HG03066 (cell line): Measurements from ENCODE around the gene P3R3URF.
"Not testable (repeated sequence)": the region's sequence is repeated elsewhere in the genome, so short reads cannot be mapped to it uniquely, and the experiment has no call there.

ENCODE experiments used
- ATAC-seq: cut with Tn5 transposase; IDR thresholded peaks from one replicate; pipeline ENCODE4 v1.9.1; 2021; ENCODE audit warnings: low read depth; ENCODE audit not compliant: unreplicated experiment

The P3R3URF gene

GRCh38 chr1:46176211-46176865, at the start of gene P3R3URF:
Gene P3R3URF (minus strand): TSS chr1:46176488. CDS start chr1:46176471, 17 bp downstream.
- no peak for ATAC-seq

DNA sequence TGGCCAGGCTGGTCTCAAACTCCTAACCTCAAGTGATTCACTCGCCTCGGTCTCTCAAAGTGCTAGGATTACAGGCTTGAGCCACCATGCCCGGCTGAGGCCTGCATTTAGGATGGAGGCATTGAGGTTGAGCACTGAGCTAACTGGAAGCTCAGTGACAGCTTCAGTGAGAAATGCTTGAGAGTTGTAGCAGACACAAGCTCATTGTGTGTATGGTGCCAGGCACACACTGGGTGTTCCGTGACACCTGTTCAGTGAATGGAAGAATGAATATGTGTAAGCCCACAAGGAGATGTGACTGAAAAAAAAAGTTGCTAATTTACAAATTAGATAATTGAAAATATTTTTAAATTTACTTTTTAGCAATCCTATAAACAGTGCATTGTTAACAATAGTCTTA, 48.7 kb upstream of the P3R3URF start:
- no peak for ATAC-seq

DNA sequence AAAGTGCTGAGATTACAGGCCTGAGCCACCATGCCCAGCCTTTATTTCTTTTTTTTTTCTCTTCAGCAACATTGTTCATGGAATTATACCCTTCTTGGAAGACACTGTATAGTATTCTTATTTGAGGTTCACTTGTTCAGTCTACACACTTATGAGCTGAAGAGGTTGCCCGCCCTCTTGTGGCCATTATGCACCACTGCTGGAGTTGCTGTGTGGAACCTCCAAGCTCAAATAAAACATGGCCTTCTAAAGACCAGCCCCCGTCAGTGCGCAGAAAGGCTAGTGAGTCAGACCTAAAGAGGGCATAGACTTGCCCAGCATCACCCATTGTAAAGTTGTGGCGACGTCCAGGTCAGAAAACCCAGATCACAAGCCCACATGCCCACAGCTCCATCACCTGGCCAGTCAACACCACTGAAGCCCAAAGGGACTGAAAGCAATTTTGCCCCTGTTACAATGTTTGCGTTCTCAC, 47.2 kb upstream of the P3R3URF start:
- no peak for ATAC-seq

GRCh38 chr1:46223055-46223454, 46.8 kb upstream of the P3R3URF start:
- ATAC-seq = not testable (repeated sequence)

DNA sequence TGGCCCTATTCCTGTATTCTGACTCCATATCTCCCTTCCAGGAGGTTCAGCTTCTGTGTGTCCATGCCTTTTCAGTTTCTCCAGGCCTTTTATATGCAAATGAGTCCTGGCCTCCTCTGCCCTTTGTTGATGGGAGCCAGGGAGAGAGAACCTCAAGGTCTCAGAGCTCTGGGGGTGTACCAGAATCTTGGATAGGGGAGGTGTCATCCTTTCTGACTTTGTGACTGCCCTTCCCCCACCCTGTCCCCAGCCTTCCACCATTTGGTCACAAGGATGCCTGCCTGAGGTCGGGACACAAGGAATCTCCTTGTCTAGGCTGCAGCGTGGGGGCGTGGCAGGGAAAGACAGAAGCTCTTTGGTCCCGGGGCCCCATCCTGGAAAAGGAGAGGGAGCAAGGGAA, 45.5 kb upstream of the P3R3URF start:
- no peak for ATAC-seq

DNA sequence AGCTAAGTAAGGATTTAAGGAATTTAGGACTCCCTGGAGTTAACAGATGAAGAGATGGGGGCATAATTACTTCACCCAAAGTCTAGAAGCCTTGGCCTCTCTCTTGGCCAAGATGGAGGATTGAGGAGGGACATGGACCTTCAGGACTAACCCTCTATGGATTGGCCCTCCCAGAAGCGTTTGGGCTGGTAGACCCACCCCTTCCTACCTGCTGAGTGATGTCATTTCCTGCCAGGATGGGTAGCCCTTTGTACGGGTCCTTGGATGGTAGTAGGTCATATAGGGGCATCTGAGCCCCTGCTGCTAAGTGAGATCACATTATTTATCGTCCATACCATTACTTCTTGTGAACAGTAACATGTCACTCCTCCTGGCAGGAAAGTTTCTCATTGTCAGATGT, 44.5 kb upstream of the P3R3URF start:
- ATAC-seq = no peak

GRCh38 chr1:46219551-46220520, 43.5 kb upstream of the P3R3URF start:
- no peak for ATAC-seq

- ATAC-seq = no peak
Measured at GRCh38 chr1:46218443-46218842, 42.2 kb upstream of the P3R3URF start.

DNA sequence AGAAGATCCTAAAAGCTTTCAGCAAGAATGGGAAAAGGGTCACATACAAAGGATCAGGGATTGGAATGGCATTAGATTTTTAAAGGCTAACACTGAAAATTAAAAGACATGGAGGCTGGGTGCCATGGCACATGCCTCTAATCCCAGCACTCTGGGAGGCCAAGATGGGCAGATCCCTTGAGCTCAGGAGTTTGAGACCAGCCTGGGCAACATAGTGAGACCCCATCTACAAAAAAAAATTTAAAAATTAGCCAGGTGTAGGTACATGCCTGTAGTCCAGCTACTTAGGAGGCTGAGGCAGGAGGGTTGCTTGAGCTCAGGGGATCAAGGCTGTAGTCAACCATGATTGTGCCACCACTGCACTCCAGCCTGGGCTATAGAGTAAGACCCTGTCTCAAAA, 39.2 kb upstream of the P3R3URF start:
- no peak for ATAC-seq

DNA sequence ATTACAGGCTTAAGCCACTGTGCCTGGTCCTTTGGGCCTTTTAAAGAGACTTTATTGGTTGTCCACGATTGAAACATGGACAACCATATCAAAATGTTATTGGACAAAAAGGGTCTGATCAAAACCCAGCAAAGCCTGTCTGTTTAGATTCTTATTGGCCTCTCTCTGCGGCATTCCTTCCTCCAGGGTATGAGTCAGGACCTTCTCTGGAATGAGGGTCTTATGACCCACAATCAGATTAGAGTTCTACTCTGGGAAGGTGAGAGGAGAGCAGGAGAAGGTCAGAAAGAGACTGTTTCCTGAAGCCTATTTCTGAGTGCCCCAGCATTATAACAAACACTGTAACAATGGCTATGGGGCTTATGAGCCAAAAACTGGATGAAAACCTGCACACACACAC, 34.8 kb upstream of the P3R3URF start:
- ATAC-seq = no peak

- ATAC-seq = no peak
Measured at GRCh38 chr1:46210561-46210960, 34.3 kb upstream of the P3R3URF start.

- ATAC-seq = no peak
Measured at GRCh38 chr1:46206399-46206798, 30.1 kb upstream of the P3R3URF start.

DNA sequence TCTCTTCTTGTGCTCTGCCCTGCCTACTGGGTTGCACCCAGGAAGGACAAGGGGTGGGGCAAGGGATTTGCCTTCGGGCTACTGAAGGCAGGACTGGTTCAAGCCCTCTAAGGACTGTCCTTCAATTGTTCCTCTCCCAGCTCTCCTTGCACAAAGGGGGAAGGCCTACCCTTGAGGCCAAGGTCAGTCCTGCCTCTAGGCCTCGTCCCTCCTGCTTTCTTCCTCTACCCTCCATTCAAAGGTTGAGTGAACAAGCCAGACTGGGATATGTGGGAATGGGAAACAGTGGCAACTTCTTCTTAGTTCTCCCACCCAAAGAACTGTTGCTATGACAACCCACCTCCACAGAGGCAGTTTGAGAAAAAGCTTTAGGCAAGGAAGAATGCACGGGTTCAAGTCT, 29.5 kb upstream of the P3R3URF start:
- ATAC-seq = no peak

- no peak for ATAC-seq
Measured at GRCh38 chr1:46205141-46205540, 28.9 kb upstream of the P3R3URF start.

DNA sequence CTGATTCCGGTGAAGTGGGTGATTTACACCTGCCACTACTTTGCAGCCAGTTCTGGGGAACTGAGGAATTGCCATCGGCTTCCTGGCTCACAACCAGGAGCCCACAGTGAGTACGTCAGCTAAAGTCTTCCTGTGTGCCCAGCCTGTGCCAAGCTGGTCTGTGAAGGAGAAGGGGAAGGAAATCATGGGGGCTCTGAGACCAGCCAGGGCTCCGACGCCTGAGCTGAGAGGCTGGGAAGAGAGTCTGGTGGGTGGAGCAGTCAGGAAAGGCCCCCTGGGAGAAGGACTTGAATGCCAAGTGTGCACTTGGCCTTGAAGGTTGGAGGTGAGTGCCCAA, 28.1 kb upstream of the P3R3URF start:
- ATAC-seq = no peak

DNA sequence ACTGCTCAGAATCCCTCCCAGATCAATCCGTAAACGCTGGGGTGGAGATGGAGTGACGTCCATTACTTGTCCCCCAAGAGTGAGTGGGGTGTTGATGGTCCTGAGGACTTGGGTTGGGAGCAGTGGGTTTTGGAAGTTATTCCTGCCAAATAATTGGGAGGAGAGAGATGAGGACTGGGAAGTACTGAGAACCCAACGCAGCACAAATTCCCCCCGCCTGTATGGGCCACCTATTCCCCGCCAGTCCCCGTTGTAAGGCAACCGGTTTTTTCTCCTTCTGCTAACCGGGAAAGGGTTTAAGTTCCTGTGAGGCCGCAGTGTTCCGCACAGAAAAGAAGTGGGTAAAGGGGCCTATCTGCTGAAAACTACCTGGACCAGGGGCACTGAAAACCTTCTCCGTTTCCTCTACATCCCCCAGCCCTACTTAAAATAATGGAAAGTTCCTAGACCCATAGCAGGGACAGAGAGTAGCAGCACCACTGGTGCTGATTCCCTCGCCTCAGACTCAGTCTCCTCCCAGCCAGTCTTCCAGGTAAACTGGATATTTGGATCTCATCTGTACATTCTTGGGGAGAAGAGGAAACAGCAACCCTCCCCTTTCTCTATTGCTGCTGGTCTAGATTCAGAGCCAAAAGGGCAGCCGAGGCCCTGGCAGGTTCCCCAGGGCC, 27.6 kb upstream of the P3R3URF start:
- ATAC-seq = no peak

GRCh38 chr1:46199233-46199749, 23.0 kb upstream of the P3R3URF start:
- ATAC-seq = no peak

DNA sequence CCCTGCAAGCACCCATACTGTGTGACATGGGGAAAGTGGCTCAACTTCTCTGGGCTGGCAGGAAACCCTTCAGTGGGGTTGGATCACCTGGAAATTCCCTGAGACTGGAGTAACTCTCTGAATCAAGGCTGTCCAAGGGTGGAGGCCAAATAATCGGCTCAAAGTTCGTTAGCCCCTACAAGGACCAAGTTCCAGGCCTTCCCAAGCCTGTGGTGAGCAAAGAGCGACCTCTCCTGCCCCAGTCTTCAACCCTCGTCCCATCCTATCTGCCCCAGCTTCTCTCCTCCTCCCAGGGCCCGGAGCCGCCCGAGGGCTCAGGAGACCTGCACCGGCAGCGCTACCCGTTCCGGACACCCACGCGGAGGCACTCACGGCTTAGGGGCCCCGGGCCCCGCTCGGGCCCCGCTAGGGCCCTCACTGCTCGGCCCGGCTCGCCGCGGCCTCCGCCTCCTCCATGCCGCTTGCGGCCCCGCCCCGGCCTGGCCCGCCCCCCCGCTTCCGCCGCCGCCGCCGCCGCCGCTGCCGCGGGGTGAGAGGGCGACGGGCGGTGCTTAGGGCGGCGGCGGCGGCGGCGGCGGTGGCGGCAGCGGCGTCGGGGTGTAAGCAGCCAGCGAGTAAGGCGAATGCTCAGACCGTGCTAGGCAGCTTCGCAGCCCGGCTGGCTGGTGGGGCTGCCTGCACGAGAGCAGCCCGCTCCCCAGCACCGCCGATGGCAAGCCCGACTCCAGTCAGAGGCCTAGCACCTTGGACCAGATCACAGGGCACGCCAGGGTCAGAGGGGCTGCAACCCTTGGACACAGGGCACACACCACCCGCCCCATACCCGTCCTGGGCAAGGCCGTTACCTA, 21.9 kb upstream of the P3R3URF start, which contains the start of gene POMGNT1:
TSS of gene POMGNT1 (minus strand) at position 471 of the 848 bp plus-strand sequence. CDS start 613 bp downstream, outside the sequence.
- peak; percentile 74 for ATAC-seq

DNA sequence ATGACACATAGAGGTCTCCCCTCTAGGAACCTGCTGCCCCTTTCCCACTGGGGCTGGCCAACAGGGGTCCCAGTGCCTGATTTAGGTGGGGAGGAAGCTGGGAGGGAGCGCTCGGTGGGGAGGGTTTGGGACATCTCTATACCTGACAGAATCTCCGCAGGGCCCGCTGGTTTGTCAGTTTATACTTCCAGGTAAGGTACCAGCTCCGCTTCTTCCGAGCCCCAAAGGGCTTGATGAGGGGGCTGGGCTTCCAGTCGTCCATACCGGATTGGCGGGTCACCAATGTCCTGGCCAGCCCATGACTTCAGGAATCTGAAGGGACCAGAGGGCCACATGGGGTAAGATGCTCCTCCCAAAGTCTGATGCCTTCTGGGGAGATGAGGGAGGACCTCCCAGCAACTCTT, 21.3 kb upstream of the P3R3URF start:
- no peak for ATAC-seq

DNA sequence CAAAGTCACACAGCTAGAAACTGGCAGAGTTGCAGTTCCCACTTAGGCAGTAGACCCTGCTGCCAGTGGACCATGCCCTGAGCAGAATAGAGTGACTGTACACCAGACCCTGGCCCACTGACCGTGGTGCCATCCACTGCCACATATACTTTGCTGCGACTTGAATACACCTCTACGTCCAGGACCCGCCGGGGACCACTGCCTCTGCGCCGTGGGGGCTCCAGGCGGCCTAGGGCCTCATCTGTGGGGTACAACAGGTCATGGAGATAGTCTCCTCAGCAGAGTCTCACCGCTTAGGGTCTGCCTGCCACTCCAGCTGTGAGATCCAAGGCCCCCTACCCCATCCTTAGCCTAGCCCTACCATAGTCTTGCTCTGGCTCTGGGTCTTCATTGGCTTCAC, 20.3 kb upstream of the P3R3URF start:
- ATAC-seq = no peak
